ENCODE data around the gene KIF15.
A peak's percentile ranks its signal among the peaks of the same experiment; 100 is the strongest.
"Not testable (repeated sequence)": the region's sequence is repeated elsewhere in the genome, so short reads cannot be mapped to it uniquely, and the experiment has no call there.

The KIF15 gene, protein sequence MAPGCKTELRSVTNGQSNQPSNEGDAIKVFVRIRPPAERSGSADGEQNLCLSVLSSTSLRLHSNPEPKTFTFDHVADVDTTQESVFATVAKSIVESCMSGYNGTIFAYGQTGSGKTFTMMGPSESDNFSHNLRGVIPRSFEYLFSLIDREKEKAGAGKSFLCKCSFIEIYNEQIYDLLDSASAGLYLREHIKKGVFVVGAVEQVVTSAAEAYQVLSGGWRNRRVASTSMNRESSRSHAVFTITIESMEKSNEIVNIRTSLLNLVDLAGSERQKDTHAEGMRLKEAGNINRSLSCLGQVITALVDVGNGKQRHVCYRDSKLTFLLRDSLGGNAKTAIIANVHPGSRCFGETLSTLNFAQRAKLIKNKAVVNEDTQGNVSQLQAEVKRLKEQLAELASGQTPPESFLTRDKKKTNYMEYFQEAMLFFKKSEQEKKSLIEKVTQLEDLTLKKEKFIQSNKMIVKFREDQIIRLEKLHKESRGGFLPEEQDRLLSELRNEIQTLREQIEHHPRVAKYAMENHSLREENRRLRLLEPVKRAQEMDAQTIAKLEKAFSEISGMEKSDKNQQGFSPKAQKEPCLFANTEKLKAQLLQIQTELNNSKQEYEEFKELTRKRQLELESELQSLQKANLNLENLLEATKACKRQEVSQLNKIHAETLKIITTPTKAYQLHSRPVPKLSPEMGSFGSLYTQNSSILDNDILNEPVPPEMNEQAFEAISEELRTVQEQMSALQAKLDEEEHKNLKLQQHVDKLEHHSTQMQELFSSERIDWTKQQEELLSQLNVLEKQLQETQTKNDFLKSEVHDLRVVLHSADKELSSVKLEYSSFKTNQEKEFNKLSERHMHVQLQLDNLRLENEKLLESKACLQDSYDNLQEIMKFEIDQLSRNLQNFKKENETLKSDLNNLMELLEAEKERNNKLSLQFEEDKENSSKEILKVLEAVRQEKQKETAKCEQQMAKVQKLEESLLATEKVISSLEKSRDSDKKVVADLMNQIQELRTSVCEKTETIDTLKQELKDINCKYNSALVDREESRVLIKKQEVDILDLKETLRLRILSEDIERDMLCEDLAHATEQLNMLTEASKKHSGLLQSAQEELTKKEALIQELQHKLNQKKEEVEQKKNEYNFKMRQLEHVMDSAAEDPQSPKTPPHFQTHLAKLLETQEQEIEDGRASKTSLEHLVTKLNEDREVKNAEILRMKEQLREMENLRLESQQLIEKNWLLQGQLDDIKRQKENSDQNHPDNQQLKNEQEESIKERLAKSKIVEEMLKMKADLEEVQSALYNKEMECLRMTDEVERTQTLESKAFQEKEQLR (N-terminal part only)

DNA sequence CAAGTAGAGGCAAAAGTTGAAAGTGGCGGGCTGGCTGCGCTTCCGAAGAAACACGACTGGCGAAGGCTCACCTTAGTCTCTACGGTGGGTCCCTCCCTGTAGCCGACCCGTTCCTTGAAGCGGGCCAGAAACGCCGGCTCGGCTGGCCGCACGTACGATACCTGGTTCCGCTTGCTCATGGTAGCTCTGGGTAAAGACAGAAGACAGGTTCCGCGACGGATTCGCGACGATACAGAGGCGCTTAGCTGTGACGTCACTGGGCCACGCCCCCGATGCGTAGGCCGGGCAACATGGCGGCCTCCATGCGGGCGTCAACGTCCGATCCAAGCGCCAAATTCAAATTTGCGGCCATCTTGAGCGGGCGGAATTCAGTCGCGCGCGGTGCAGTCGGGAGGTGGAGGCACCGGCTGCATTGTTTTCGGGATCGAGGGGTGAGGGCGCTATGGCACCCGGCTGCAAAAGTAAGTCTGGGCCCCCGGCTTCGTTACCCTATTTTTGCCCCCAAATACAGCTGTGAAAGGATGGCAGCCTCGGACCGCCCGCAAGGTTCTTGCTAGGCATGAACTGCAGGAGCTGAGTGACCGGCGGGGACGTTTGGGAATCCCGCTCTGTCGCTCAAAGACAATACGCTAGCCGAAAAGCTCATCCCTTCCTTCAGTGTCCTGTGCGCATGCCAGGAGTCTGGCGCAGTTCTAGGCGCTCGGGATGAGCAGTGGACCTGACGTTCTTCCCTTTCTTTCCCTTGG is at the start of gene KIF15, which contains the start of gene KIAA1143:
Gene KIF15, plus strand, starts transcription at position 371 of the 746 bp plus-strand sequence. Its CDS starts 72 bp downstream, at position 443.
Gene KIAA1143, minus strand, starts transcription at position 196 of the 746 bp plus-strand sequence. Its CDS starts 17 bp downstream, at position 179.
- DNase-seq (ENCODE audit: low read depth), result peak; percentile 94

DNA sequence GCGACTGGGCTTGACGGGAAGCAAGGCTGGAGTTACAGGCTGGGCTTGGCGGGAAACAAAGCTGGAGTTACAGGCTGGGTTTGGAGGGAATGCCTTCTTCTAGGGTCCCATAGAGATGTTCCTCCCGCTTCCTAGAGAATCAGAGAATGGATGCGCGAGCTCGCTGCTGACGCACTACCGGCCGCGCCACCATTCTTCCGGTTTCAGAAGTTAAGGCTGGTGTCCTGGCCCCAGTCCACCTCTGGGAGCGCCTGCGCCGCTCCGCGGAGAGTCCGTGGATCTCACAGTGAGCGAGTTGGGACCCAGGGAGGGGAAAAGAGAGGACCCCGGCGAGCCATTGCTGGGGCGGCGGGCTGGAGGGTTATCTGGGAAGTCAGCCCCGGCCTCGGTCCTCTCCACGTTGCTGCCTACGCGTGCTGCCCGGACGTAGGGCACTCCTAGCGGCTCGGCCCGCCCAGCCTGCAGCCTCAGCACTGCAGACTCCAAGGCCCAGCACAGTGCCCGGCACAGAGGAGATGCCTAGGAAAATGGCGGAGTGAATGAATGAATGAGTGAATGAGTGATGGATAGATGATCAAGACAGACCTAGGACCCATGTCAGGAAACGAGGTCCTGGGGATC is 49.0 kb upstream of the KIF15 start, which contains the start of gene ZNF502:
Gene ZNF502, plus strand, starts transcription at position 206 of the 621 bp plus-strand sequence. CDS start 7,602 bp downstream, outside the sequence.
- DNase-seq (ENCODE audit: low read depth), result peak; percentile 78

GRCh38 chr3:44721231-44722102 is 40.1 kb upstream of the KIF15 start:
- DNase-seq (ENCODE audit: low read depth), result no peak

- DNase-seq (ENCODE audit: low read depth), result no peak
These were observed 39.5 kb upstream of the KIF15 start for GRCh38 chr3:44722103-44722401.

DNA sequence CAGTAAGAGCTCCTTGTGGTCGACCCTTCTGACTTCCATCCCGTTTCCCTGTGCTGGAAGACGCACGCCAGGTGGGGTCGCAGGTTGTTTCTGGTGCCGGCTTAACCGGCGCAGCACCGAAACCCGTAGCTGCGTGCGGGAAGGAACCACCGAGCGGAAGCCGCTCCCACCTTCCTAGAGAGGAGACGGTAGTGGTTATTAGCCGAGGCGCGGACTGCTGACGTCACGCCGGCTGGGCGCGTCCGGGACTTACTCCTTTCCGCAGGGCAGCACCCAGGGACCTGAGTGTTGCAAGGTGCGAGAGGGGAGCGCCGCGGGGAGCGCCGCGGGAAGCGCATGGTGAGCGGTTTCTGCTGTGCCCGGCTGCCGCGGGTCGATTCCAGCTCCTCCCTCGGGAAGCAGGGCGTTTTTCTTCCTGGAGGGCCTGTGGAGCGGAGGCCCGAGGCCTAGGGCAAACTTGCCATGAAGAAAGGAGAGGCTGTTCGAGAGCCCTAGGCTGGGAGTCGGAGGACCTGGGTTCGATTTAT is 32.1 kb upstream of the KIF15 start, which contains the start of gene ZNF501:
Gene ZNF501, plus strand, starts transcription at position 252 of the 527 bp plus-strand sequence. CDS start 4,787 bp downstream, outside the sequence.
- DNase-seq (ENCODE audit: low read depth), result peak; percentile 84

DNA sequence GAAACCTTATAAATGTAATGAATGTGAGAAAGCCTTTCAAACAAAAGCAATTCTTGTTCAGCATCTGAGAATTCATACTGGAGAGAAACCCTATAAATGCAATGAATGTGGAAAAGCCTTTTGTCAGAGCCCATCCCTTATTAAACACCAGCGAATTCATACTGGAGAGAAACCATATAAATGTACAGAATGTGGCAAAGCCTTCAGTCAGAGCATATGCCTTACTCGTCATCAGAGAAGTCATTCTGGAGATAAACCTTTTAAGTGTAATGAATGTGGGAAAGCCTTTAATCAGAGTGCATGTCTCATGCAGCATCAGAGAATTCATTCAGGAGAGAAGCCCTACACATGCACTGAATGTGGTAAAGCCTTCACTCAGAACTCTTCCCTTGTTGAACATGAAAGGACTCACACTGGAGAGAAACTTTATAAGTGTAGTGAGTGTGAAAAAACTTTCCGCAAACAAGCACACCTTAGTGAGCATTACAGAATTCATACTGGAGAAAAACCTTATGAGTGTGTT is 26.9 kb upstream of the KIF15 start:
- no peak for DNase-seq (ENCODE audit: low read depth)

DNA sequence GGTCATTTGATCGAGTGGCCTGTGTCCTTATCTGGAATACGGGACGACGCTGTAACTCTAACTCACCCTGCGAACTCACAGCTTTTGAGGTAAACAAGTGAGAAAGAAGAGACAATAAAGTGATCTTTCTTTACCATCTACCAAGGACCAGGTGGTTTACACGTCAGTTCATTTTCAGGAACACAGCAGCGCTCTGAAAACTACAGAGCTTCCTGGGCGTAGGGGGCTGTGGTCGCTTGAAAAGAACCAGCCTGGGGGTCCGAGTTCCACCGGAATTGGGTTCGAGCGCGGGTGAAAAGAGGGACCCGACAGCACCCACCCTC is 532 bp upstream of the KIF15 start:
- DNase-seq (ENCODE audit: low read depth), result no peak

DNA sequence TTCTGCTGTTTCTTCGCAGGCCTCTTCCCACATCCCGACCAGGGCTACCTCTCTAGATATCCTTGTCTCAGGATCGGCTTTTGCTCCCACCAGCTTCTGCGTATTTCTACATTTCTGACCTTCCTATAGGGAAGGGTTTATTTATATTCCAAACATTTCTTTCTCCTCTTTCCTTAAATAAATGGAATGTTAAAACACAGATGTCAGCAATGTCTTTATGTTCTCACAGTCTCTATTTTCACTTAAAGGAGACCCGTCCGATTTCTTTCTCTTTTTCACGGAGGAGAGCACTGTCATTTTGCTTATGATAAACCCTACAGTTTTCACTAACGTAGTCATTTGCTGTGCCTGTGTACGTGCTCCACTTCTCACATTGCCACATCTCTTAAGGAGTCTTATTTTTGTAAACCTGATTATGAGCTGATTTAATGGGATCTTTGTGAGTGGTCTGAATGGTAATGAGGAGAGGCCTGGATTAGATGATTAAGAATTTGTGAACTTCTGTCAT is 630 bp downstream of the KIF15 start:
- no peak for DNase-seq (ENCODE audit: low read depth)

- no peak for DNase-seq (ENCODE audit: low read depth)
These were observed 1.1 kb downstream of the KIF15 start for GRCh38 chr3:44762690-44763089.

DNA sequence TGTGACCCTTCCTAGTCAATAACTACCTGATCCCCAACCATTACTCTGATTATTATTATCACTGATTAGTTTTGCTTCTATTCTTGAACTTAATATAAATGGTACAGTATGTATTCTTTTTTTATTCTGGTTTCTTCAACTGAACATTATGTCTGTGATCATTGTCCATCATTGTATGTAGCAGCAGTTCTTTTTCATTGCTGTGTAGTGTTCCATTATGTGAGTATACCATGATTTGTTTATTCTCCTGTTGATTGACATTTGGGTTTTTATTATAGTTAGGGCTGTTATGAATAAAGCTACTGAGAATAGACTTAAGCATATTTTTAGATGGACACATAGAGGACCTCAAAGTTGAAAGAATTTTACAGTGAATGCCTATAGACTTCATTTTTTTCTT is 2.7 kb downstream of the KIF15 start:
- DNase-seq (ENCODE audit: low read depth), result no peak

DNA sequence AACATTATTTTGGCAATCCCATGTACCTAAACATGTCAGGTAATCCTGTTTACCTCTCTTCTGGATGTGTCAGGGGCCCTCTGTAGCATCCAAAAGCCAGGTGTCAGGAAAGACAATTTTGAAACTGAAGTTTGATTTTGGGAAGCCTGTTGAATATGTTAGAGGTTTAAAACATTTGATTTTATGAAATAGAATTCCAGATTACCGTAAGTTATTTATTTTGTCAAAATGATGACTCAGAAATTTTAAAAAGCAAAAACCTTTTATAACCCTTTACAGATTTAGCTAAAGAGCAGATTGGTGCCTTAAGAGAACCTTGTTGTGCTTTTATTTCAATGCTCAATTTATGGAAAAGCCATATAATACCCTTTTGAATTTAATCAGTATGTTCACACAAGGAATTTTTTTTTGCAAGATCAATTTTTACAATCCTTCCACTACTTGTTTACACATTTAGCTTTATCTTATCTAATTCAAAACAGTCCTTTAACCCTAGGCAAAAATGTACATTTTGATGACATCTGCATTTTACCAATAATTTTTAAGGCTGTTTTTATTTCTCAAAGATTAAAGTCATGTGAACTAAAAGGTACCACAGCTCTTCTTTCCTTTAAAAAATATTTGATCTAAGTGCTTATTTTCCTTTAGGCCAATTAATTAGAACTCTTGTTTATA is 10.0 kb downstream of the KIF15 start:
- DNase-seq (ENCODE audit: low read depth), result no peak

- DNase-seq (ENCODE audit: low read depth), result no peak
These were observed 10.5 kb downstream of the KIF15 start for GRCh38 chr3:44772099-44772442.

GRCh38 chr3:44782891-44783290 is 21.3 kb downstream of the KIF15 start:
- DNase-seq (ENCODE audit: low read depth), result no peak

GRCh38 chr3:44795197-44795596 is 33.6 kb downstream of the KIF15 start:
- no peak for DNase-seq (ENCODE audit: low read depth)

- no peak for DNase-seq (ENCODE audit: low read depth)
These were observed 40.4 kb downstream of the KIF15 start for GRCh38 chr3:44802011-44802410.

- no peak for DNase-seq (ENCODE audit: low read depth)
These were observed 41.7 kb downstream of the KIF15 start for GRCh38 chr3:44803298-44803697.

- no peak for DNase-seq (ENCODE audit: low read depth)
These were observed 44.4 kb downstream of the KIF15 start for GRCh38 chr3:44805960-44806359.

GRCh38 chr3:44814751-44815150 is 53.2 kb downstream of the KIF15 start:
- no peak for DNase-seq (ENCODE audit: low read depth)

- not testable (repeated sequence) for DNase-seq (ENCODE audit: low read depth)
These were observed 54.7 kb downstream of the KIF15 start for GRCh38 chr3:44816334-44816733.
